Middle frontal gyrus (tissue), 1 donor: ENCODE results near the gene HIP1.
"Not testable (repeated sequence)": the region's sequence is repeated elsewhere in the genome, so short reads cannot be mapped to it uniquely, and the experiment has no call there.

Source experiments
- DNase-seq: peaks from one replicate; pipeline ENCODE4 v3.0.0-alpha.2; 2015; ENCODE audit warnings: low spot score; ENCODE audit errors: extremely low spot score

Gene HIP1

DNA sequence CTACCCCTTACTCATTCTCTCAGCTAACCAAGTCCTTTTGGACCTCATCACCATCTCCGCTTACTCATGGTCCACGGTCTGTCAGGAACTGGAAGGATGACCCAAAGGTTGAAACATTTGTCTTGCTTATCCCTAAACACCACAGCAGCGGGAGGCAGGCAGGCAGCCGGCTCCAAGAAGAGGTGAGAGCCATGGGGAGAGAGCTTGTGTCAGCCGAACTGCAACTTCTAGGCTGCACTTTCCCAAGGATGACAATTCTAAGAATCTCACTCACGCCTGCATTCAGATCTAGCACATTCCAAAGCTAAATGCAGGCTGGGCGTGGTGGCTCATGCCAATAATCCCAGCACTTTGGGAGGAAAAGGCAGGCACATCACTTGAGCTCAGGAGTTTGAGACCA lies 160.7 kb downstream of the HIP1 start:
- DNase-seq = no peak

- no peak for DNase-seq
These were observed 163.1 kb downstream of the HIP1 start for GRCh38 chr7:75575488-75576121.

DNA sequence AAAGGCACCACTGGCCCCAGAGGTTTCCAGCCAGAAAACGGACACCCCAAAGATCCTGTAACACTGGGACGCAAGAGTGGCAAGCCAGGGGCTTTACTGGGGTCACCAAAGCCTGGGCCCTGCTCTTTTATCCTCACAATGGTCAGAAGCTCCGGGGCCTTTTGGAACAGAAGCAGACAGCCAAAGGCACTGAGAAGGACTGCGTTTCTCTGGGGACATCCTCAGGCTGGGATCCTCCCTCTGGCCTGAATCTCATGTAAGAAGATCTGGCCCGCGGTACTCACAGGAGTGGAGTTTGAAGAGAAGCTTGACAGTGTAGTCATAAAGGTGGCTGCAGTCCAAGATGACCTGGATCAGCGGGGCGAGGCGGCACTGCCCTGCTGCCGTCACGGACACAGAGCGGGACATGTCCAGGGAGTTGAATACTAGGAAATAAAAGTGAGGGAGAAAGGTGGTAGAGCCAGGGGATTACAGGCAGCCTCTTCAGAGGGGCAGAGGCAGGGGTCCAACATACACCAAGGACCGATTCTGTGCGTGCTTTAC lies 165.2 kb downstream of the HIP1 start:
- DNase-seq = no peak

DNA sequence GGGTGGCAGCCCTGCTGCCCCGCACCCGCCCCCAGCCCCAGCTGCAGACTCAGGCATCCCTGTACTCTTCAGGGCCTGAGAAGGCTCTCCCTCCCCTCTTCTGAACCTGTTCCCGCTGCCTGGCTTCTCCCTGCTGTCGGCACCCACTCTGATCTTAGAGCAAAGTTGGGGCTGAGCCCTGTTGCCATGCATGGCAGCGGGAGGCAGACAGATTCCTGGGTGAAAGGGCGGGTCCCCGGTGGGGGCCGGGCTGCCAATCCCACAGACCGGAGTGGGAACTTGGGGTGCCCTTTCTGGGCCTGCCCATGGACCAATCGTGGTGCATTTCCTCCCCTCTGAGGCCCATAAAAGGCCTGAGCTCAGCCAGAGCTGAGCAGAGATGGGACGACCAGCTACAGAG lies 165.9 kb downstream of the HIP1 start:
- no peak for DNase-seq

- DNase-seq = no peak
These were observed 166.3 kb downstream of the HIP1 start for GRCh38 chr7:75572396-75572795.

DNA sequence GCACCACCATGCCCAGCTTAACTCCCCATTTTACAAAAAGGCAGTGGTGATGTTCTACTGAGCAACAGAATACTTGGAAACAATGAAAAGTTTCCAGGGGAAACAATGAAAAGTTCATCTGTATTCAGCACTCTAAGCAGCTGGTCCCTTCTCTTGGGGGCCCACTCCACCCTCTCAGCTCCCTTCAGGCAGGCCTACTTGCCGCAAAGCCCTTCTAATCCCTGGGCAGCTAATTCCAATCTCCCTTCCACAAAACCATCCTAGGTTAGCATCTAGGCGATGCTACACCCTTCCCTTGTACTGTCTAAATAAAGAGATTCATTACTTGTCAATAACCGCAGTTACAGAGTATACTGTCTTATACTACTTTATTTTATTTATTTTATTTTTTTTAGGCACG lies 167.5 kb downstream of the HIP1 start:
- no peak for DNase-seq

DNA sequence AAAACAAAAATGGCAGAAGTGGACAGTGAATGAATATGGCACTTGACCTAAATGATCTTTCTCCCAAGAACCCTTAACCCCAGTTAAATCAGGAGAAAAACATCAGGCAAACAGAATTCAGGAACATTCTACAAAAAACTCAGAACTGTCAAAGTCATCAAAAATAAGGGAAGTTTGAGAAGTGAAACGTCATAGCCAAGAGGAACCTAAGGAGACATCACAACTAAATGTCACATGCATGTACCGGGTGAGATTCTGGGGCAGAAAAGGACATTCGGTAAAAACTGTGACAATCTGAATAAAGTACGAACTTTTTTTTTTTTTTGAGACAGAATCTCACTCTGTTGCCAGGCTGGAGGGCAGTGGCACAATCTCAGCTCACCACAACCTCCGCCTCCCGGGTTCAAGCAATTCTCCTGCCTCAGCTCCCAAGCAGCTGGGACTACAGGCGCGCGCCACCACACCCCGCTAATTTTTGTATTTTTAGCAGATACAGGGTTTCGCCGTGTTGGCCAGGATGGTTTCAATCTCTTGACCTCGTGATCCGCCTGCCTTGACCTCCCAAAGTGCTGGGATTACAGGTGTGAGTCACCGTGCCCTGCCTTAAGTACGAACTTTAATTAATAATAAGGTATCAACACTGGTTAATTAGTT lies 169.0 kb downstream of the HIP1 start:
- not testable (repeated sequence) for DNase-seq

- no peak for DNase-seq
These were observed 170.7 kb downstream of the HIP1 start for GRCh38 chr7:75567948-75568595.

DNA sequence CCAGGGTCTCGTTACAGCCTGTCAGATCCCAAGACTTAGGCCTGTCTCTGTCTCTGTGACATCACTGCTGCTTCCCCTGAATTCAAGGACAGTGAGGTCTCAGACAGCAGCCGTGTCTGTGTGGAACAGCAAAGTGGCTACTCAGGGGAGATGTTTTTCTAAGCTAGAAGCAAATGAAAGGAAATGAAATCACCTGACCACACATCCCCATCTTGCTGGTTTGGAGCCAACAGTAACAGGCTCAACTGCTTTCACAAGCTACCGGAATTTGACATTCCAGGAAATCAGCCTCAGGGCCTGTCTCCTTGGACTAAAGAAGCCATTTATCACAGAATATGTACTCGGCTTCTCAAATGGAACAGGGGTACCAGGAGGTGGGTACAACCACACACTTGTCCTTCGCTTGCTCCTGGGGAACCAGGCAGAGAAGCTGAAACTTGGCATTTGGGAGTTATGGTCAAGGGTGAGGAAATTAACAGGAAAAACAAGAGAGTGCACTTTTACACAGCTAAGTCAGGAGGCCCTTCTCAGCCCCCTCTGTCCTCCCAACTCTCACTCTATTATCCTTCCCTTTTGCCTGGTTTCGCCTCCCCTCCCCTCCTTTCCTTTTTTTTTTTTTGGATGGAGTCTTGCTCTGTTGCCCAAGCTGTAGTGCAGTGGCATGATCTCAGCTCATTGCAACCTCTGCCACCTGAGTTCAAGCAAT lies 173.5 kb downstream of the HIP1 start:
- DNase-seq = no peak

GRCh38 chr7:75563171-75563570 lies 175.6 kb downstream of the HIP1 start:
- no peak for DNase-seq

DNA sequence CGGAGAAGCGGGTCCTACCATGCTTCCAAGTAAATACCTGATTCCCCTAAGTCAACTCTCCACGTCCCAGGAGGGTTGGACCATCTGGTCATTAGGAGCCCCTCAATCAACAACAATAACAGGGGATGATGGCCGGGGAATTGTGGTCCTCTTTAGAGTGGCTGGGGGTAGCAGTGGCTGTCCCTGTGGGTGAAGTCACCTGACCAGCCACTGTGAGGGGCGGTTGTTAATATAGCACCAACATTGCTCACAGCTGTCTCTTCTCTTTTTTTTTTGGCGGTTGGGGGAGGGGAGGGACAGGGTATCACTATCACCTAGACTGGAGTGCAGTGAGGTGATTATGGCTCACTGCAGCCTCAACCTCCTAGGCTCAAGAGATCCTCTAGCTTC lies 178.8 kb downstream of the HIP1 start:
- no peak for DNase-seq

DNA sequence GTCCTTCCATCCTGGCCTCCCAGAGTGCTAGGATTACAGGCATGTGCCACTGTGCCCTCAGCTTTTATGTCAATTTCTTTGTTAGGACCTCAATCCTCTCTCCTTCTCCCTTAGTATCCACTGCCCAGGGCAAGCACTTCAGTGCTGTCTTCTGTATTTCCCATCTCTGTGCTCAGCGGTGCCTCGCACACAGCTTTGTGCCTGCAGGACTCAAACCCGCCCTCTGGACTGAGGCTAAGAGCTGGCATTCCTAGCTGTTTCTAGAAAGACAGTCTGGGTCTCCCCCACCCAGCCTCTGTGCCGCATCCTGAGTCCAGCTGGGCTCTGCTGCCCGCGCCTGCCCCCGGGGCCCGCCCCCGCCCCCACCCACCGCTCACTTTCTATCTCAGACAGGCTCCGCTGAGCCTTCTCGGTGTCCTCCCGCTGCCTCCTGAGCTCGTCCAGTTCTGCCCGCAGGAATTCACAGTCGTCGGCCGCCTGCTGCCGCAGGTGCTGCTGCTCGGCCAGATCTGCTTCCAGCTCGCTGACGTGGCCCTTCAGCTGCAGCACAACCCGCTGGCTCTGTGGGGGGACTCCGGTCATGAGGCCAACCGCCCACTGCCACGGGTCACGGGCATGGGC lies 179.3 kb downstream of the HIP1 start:
- no peak for DNase-seq

- DNase-seq = not testable (repeated sequence)
These were observed 181.9 kb downstream of the HIP1 start for GRCh38 chr7:75556835-75557234.

GRCh38 chr7:75555736-75556135 lies 183.0 kb downstream of the HIP1 start:
- DNase-seq = no peak

DNA sequence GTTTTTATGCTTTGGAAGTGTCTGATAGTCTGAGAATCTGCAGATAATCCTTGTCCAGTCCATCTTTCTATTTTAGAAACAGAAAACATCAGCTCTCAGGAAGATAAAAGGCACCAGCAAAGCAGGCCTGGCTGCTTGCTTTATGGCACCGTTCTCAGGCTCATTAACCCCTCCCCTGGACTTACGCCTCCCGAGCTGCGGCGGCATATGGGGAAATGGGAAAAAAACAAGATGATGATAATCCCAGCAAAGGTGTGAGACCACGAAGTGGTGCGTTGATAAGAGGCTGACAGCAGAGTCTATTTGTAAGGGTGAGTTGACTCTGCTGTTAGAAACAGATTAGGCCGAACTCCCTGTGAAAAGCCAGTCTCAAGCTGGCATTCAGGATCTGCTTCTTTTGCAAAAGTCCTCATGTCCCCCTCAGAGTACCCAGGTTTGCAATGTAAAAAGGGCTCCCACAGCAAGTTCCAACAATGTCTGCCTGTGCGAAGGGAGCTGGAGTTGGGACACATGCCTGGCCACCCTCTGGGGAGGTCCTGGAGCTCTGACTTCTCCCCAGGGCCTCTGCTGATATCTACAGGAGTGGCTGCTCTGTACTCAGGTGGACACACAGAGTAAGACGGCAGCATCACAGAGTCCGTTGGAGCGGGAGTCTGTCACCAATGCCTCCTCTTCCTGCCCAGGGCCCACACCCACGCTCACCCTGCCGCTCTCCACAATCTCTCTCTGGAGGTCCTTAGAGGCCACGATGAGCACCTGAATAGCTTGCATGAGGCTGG lies 192.3 kb downstream of the HIP1 start:
- no peak for DNase-seq

- DNase-seq = no peak
These were observed 201.0 kb downstream of the HIP1 start for GRCh38 chr7:75537731-75538130.

- no peak for DNase-seq
These were observed 201.7 kb downstream of the HIP1 start for GRCh38 chr7:75536940-75537538.

DNA sequence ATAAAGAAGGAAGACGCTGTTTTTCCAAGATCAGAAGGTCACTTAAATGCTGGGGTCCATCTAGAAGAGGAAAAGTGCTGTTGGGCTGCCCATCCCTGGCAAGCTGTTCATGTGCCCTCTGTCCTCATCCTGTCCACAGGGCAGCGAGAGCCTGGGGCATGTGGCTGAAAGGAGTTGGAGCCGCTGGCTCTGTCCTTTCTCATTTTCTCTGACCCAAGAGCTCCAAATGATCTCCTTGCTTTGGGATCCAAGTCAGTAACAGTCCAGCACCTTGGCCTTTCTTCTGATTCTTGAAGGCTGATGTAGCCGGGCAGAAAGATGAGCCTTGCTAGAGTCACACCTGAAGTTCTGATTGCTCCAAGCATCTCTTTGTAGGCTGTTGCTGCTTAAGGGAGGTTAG lies 202.2 kb downstream of the HIP1 start:
- DNase-seq = no peak

- DNase-seq = no peak
These were observed 203.9 kb downstream of the HIP1 start for GRCh38 chr7:75534727-75535307.

DNA sequence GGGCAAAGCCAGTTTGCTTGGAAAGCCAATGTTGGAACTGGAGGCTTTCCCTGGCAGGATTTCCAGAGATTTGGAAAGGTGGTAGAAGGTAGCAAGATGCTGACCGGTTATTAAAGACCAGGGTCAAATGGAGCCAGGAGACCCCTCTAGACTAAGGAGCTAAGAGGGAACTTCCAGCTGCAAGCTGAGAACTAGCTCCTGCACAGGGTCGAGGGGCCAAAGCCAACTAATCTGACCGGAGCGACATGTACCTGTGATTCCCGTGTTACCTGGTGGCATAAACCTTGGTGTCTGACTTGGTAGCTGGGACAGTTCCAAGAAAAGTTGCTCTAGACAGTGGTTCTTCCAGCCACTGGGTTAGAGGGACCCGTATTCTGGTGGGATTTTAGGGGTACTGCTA lies 204.8 kb downstream of the HIP1 start:
- no peak for DNase-seq
